Skeletal muscle tissue (tissue), 4 donors: ENCODE data around the gene COX10. TPM values are rescaled to one million over a fixed set of nuclear protein-coding genes. Genes with fewer than 3 reads are reported as not detected.

Experiments used
- H3K27ac ChIP-seq: one replicate; pipeline ENCODE4 v1.7.0; 2013; ENCODE audit warnings: mild to moderate bottlenecking, low read depth, low read length, inconsistent platforms
- H3K27me3 ChIP-seq, 3 donors: one replicate each; pipeline ENCODE4 v1.7.0; 2013; ENCODE audit warnings: low read length in 3 of 3; ENCODE audit not compliant: control insufficient read depth in 3 of 3, insufficient read depth in 3 of 3
- H3K36me3 ChIP-seq, 3 donors: one replicate each; pipeline ENCODE4 v1.7.0; 2013; ENCODE audit warnings: low read length in 3 of 3; ENCODE audit not compliant: control insufficient read depth in 3 of 3, insufficient read depth in 3 of 3
- H3K4me1 ChIP-seq, 3 donors: one replicate each; pipeline ENCODE4 v1.7.0; 2013; ENCODE audit warnings: low read length in 3 of 3, mild to moderate bottlenecking in 3 of 3; ENCODE audit not compliant: control insufficient read depth in 3 of 3, insufficient read depth in 3 of 3
- H3K4me3 ChIP-seq, 3 donors: one replicate each; pipeline ENCODE4 v1.7.0; 2013; ENCODE audit warnings: low read length in 3 of 3
- H3K9ac ChIP-seq, 3 donors: one replicate each; pipeline ENCODE4 v1.7.0; 2013; ENCODE audit warnings: low read length in 3 of 3, mild to moderate bottlenecking in 3 of 3, moderate library complexity in 2 of 3, low read depth in 1 of 3
- H3K9me3 ChIP-seq, 3 donors: one replicate each; pipeline ENCODE4 v1.7.0; 2013; ENCODE audit warnings: low read length in 3 of 3; ENCODE audit not compliant: control insufficient read depth in 3 of 3
- total RNA-seq: library from RNA; depleted of rRNA; stranded (reverse); fragments of >200 nt; gene quantifications from one replicate; pipeline ENCODE4 v1.2.3, GENCODE V29; 2014
- donor health status: Osteomylitis.

Gene COX10
- total RNA-seq, 1 donor from 2014 or later = 17.7 TPM

DNA sequence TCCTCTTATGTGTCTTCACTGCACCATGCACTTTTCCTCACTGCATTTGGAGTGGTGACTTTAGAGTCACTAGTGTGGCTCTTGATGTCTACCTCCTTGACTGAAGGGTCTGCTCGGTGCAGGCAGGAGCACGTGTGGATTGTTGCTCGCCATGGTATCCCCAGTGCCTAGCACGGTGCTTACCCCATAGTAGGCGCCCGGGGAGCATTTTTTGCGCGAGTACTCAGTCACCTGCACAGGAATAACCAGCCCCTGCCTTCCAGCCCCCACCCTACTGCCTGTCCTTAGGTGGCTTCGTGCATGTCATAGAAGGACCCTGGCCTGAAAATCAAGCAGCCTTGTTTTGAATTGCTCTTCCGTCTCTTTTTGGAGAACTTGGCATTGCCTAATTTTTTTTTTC, 136.1 kb downstream of the COX10 start:
- peaks cover 3 to 13% (median 10%) of the 10 kb centered on the region in 3 donors for H3K36me3 ChIP-seq
- peaks cover 0 to 25% (median 9%) of the 10 kb centered on the region in 3 donors for H3K4me1 ChIP-seq
- H3K27me3 ChIP-seq = no peaks in the 10 kb centered on the region
- no peak overlapping the region for H3K4me3 ChIP-seq
- H3K9me3 ChIP-seq = no peaks in the 10 kb centered on the region
- no peak overlapping the region for H3K9ac ChIP-seq
- peak overlapping the region; percentile 41 for H3K27ac ChIP-seq

DNA sequence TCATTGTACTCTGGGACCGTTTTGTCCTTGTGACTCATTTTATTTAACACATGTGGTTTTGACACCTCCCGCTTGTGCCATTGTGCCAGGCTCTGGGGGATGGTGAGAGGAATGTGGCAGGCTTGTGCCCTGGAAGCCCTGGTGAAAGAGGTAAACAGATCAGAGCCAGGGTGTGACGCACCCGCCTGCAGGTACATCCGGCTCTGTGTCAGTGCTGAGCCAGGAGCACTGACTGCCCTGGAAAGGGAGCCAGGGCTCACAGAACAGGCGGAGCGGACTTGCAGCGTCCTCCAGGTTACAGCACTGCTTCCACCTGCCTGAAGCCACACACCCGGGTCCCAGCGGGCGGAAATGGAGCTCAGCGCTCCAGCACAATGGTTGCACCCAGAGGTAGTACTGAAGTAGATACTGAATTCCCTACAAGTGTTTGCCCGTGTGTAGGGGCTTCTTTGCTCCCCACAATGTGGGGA, 136.7 kb downstream of the COX10 start:
- Histone ChIP-seq H3K9ac (peak overlapping the region in 1 of 3 donors; percentile 26), H3K4me3 (no peak overlapping the region), H3K9me3 (no peaks in the 10 kb centered on the region), H3K36me3 (peaks cover 3 to 13% (median 10%) of the 10 kb centered on the region in 3 donors), H3K27ac (no peak overlapping the region), H3K4me1 (peaks cover 0 to 23% (median 9%) of the 10 kb centered on the region in 3 donors), H3K27me3 (no peaks in the 10 kb centered on the region)

DNA sequence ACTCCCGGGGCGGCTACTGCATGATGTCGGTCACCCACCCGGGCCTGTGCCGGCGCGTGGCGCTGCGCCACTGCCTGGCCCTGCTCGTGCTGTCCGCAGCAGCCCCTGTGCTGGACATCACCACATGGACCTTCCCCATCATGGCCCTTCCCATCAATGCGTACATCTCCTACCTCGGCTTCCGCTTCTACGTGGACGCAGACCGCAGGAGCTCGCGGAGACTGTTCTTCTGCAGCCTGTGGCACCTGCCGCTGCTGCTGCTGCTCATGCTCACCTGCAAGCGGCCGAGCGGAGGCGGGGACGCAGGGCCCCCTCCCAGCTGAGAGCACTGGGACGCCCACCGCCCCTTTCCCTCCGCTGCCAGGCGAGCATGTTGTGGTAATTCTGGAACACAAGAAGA, 137.6 kb downstream of the COX10 start:
- H3K27me3 ChIP-seq = no peaks in the 10 kb centered on the region
- H3K4me1 ChIP-seq = peaks cover 0 to 22% (median 9%) of the 10 kb centered on the region in 3 donors
- H3K36me3 ChIP-seq = peaks cover 3 to 13% (median 10%) of the 10 kb centered on the region in 3 donors
- H3K9me3 ChIP-seq = no peaks in the 10 kb centered on the region
- no peak overlapping the region for H3K27ac ChIP-seq
- H3K4me3 ChIP-seq = no peak overlapping the region
- no peak overlapping the region for H3K9ac ChIP-seq

DNA sequence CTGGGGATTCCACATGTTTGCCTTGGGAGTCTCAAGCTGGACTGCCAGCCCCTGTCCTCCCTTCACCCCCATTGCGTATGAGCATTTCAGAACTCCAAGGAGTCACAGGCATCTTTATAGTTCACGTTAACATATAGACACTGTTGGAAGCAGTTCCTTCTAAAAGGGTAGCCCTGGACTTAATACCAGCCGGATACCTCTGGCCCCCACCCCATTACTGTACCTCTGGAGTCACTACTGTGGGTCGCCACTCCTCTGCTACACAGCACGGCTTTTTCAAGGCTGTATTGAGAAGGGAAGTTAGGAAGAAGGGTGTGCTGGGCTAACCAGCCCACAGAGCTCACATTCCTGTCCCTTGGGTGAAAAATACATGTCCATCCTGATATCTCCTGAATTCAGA, 138.5 kb downstream of the COX10 start:
- no peak overlapping the region for H3K4me3 ChIP-seq
- H3K4me1 ChIP-seq = peaks cover 0 to 20% (median 9%) of the 10 kb centered on the region in 3 donors
- H3K9me3 ChIP-seq = no peaks in the 10 kb centered on the region
- H3K36me3 ChIP-seq = peaks cover 3 to 13% (median 10%) of the 10 kb centered on the region in 3 donors
- no peak overlapping the region for H3K27ac ChIP-seq
- no peaks in the 10 kb centered on the region for H3K27me3 ChIP-seq
- no peak overlapping the region for H3K9ac ChIP-seq

DNA sequence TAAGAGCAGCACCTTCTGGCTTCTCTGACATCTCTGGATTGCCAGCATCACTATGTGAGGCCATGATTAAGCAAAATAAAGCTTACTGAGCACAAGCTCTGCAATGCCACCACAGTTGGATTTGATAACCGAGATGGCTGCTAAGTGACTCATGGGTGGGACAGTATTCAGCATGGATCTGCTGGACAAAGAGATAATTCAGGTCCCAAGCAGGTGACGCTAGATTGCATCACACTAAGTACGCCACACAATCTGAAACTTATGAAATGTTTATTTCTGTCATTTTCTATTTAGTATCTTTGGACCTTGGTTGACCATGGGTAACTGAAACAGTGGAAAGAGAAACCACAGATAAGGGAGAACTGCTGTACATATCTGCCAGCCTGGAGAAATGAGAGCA, 139.9 kb downstream of the COX10 start:
- no peak overlapping the region for H3K9ac ChIP-seq
- H3K9me3 ChIP-seq = no peaks in the 10 kb centered on the region
- H3K4me1 ChIP-seq = peaks cover 0 to 19% (median 9%) of the 10 kb centered on the region in 3 donors
- H3K4me3 ChIP-seq = no peak overlapping the region
- peaks cover 3 to 13% (median 10%) of the 10 kb centered on the region in 3 donors for H3K36me3 ChIP-seq
- no peaks in the 10 kb centered on the region for H3K27me3 ChIP-seq
- H3K27ac ChIP-seq = no peak overlapping the region

DNA sequence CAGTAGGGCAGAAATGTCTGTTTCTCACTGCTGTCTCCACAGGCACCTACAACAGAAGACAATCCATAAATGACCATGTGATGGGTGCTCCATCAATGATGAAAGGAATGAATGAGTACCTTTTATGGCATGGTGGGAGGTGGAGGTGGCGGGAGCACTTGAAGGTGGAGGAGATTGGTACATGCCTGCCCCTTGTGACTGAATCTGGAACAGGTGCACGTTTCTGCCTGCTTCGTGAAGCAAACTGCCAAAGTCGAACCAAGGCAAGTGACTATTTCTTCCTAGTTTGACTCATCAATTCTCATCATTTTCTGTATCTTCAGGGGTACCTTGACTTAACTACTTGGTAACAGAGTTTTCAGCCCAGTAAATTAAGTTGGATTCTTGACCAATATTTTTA, 141.9 kb downstream of the COX10 start:
- Histone ChIP-seq H3K27me3 (no peaks in the 10 kb centered on the region), H3K9me3 (no peaks in the 10 kb centered on the region), H3K4me1 (peaks cover 0 to 14% (median 6%) of the 10 kb centered on the region in 3 donors), H3K36me3 (peaks cover 3 to 11% (median 10%) of the 10 kb centered on the region in 3 donors), H3K9ac (no peak overlapping the region), H3K4me3 (no peak overlapping the region), H3K27ac (no peak overlapping the region)

DNA sequence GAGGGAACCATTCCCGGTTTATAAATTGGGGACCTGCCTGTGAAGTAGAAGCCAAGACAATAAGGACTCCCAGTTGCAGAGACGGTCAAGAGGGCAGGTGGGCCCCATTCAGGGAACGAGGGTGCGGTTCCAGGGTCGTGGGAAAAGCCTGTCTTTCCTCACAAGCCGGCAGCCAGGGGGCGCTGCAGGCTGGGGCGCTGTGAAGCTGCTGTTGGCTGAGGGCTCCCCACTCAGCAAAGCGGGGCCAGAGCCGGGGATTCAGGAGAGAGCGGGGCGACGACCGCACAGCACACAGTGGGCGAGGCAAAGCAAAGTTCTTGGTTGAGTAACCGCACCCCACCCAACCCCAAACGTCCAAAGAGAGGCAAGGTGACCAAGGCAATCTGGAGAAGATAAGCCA, 142.5 kb downstream of the COX10 start:
- Histone ChIP-seq H3K27ac (no peak overlapping the region), H3K9ac (no peak overlapping the region), H3K9me3 (no peaks in the 10 kb centered on the region), H3K4me3 (no peak overlapping the region), H3K4me1 (peaks cover 0 to 8% (median 3%) of the 10 kb centered on the region in 3 donors), H3K27me3 (no peaks in the 10 kb centered on the region), H3K36me3 (peaks cover 3 to 10% (median 8%) of the 10 kb centered on the region in 3 donors)

DNA sequence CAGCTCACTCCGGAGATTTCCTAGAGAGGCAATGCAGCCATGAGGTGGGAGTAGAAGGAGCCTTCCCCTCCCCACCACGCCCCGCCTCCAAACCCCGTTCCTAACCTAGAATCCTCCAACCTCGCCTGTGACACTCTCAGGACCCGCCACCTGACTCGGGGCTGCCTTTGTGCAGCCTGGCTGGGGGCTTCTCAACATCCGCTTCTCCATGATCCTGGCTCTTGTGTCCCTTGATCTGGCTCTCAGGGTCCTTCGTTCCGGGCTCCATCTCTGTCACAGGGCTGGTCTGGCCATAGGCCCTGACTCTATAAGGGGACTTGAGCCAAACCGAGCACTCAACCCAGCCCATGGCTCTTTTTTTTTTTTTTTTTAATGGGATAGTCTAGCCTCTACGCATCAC, 143.1 kb downstream of the COX10 start:
- no peaks in the 10 kb centered on the region for H3K27me3 ChIP-seq
- H3K4me3 ChIP-seq = no peak overlapping the region
- H3K36me3 ChIP-seq = peaks cover under 1 to 8% (median 6%) of the 10 kb centered on the region in 3 donors
- peaks cover 0 to 6% (median 3%) of the 10 kb centered on the region in 3 donors for H3K4me1 ChIP-seq
- H3K9me3 ChIP-seq = no peaks in the 10 kb centered on the region
- H3K27ac ChIP-seq = no peak overlapping the region
- no peak overlapping the region for H3K9ac ChIP-seq

DNA sequence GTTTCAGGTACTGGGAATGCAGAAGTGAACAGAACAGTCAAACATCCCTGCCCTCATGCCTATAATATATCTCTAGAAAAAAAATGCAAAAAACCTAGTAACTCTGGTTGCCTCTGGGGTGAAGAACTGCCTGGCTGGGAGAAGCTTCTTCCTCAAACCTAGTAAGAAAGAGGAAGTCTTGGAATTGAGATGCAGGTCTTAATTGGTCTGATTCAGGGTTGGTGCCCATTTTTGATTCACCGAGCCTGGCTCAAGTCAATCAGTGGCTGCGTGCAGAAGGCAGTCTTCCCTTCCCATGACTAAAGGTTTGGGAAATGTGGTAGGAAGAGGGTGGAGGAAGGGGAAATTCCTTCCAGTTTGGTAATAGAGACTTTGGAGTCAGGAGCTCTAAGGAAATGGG, 145.0 kb downstream of the COX10 start:
- Histone ChIP-seq H3K27me3 (no peaks in the 10 kb centered on the region), H3K27ac (no peak overlapping the region), H3K4me1 (peaks cover 0 to 6% (median 0%) of the 10 kb centered on the region in 3 donors), H3K9ac (no peak overlapping the region), H3K9me3 (no peaks in the 10 kb centered on the region), H3K4me3 (no peak overlapping the region), H3K36me3 (peaks cover 0 to 5% (median 3%) of the 10 kb centered on the region in 3 donors)

DNA sequence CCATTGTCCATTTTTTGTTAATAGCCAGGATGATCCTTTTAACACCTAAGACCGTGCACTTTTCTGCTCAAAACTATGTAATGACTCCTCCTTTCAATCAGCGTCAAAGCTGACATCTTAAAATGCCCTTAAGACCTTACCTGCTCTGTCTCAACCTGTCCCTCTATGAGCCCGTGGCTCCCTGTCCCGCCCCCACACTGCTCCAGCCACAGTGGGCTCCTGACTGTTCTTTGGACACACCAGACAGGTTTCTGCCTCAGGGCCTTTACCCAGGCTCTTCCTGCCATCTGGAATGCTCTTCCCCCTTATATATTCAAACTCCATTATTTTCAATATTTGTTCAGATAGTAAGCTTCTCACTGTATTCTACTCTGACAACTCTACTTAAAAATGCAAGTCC, 153.3 kb downstream of the COX10 start:
- no peak overlapping the region for H3K27ac ChIP-seq
- no peaks in the 10 kb centered on the region for H3K36me3 ChIP-seq
- H3K4me1 ChIP-seq = no peaks in the 10 kb centered on the region
- no peaks in the 10 kb centered on the region for H3K9me3 ChIP-seq
- no peak overlapping the region for H3K4me3 ChIP-seq
- H3K27me3 ChIP-seq = no peaks in the 10 kb centered on the region
- H3K9ac ChIP-seq = no peak overlapping the region
